NCI-H187 treated with DMSO at 0.1 percent for 48 hours (cell line): ENCODE results near the gene CASZ1.

Source experiments
- DNase-seq: peaks from one replicate; lab custom pipeline; 2025; lab: John Stamatoyannopoulos, UW

The CASZ1 gene

GRCh38 chr1:10824821-10825540 is 28.5 kb upstream of the CASZ1 start:
- DNase-seq: no peak

DNA sequence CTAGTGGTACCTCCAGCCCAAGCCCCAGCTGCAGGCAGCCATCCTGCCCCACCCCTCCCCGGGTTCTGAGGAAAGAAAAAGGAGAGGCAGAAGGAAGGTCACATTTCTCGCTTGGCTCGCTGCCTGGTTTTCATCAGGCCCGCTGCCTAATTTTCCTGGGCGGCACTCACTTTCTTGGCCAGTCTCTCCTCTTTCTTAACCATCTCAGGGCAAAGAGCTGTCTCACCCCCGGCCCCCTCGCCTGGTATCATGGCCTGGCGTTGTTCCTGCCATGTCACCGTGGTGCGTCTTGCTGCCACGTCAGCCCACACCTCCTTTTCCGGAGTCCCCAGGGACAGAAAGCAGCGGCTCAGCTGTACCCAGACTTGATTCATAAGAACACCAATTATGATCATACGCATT is 26.6 kb upstream of the CASZ1 start:
- no peak for DNase-seq

- no peak for DNase-seq
These were observed 24.9 kb upstream of the CASZ1 start for GRCh38 chr1:10821388-10821787.

DNA sequence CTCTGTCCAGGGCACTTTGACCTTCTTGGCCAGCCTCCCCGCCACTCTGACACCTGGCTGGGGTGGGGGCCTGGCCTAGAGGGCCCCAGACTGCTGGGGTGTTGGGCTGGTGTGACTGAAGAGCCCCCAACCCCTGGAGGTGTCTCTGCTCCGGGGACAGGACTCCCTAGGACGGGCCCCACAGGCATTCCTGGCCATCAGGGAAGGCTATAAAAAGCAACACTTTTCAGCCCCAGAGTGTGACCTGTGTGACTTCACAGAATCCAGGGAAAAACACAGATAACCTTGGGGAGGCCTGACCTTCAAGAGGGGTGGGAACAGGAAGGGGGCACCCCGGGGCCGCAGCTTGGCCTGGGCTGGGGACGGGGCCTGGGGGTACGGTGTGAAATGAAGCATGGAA is 24.0 kb upstream of the CASZ1 start:
- no peak for DNase-seq

- no peak for DNase-seq
These were observed 22.9 kb upstream of the CASZ1 start for GRCh38 chr1:10819198-10819901.

DNA sequence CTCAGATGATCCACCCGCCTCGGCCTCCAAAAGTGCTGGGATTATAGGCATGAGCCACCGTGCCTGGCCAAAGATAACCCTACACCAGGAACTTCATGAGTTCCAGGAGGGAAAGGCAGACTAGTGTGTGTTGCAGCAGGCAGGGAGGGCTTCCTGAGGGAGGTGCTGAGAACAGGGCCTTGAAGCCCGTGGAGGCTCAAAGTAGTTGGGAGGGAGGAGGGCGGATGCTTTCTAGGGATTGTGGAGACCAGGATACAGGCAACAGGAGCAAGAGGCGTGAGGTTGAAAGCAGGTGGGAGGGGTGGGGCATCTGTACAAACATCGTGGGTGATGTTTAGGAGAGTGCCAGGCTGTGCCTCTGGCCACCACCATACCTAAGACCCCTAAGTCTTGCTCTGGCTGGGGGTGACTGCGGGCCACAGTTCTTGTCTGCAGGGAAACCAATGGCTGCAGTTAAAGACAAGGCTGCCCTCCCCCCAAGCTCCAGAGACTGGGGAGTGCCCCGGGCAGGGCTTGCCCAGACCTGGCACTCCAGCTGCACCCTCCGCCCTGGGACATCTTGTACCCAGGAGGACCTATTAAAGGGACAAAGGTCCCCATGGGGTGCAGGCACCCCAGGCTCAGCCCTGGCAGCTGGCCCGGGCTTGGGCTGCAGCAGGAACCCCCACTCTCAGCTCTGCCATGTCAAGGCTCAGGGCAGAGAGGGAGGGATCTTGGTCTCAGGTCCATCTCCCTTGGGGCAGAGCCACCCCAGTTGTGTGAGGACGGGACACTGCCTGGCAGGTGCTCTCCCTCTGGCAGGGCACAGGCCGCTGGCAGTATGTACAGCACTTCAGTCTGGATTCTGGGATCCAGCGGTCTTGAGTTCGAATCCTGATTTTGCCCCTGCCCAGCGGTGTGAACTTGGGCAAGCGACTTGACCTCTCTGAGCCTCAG is 22.1 kb upstream of the CASZ1 start:
- DNase-seq: no peak

- no peak for DNase-seq
These were observed 20.4 kb upstream of the CASZ1 start for GRCh38 chr1:10816743-10817369.

DNA sequence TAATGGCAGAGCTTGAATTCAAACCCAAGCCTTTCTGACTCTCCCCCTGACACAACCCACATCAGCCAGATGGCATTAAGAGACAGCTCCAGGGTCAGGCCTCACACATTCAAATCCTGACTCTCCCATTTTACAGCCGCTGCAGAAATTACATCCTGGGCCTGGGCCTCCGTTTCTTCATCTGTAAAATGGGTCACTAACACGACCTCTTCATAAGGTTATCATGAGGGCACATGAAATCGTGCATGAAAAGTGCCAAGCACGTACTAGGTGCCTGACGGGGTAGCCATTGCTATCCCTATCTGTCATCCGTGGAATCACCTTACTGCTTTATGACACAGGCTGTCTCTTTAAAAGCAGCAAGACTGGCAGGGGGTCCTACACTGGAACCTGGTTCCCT is 19.8 kb upstream of the CASZ1 start:
- no peak for DNase-seq

DNA sequence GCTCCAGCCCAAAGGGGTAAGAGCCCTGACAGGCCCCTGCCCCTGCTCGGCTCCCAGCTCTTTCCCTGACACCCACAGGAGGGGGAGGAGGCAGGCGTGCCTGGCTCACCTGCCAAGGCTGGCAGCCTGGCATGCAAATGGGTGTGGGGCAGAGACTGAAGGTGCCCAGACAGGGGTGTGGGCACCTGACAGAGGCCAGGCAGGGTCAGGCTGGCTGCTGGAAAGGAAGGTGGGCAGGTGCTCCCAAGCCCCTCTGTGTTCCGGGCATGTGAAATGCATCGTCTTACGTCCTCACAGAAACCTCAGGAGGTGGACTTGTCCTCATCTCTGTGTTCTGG is 19.4 kb upstream of the CASZ1 start:
- no peak for DNase-seq

DNA sequence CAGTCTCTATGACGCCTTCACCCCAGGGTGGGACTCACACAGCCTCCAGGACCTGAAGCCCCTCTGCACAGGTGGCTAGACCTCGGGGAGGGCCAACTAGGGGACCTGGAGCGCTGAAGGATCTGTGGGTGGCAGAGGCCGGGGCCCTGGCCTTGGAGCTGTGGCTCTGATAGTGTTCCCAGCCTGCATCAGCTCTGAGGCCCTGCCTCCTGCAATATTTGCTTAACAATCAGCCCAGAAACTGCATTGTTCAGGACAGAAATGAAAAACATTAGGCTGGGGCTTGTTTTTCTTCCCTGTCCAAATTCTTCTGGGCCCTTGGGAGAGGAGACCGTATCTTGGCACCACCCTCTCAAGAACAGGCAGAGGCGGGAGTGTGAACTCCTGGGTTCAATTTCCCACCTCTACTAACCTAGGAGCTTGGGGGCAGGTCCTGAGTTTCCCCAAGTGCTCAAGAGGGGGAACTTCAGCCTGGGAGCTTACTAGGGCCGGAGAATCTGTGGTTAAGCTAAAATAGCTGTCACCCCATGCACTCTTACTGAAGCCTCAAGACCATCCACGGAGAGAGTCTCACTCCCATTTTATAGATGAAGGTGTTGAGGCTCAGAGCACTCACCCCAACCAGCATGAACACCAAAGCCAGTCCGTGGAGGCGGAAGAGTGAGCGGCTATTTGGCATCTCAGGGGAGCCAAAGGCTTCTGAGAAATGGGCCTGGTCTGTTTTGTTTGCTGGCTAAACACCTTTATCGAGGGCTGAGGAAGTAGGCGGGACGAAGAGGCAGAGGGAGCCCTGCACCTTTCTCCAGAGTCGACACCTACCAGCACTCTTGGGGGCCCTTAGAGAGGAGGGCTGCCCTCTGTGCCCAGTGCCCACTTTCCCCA is 18.8 kb upstream of the CASZ1 start:
- no peak for DNase-seq

- no peak for DNase-seq
These were observed 17.9 kb upstream of the CASZ1 start for GRCh38 chr1:10814312-10814711.

DNA sequence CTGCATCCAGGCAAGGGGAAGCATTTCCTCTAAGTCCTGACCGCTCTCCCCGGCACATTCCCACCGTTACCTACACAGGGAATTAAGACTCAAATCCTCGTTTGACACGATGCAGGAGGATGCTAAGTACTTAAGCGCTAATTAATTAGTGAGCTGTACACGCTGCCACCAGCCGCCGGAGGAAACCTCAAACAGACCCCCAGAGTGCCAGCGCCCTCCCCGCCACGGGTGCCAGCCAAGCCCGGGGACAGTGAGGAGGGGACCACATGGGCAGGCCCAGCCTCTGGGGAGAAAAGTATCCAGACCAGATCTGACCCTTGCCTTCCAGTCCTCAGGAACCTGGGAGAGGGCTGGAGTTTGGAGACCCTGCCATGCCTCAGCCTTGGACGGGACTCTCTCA is 17.4 kb upstream of the CASZ1 start:
- DNase-seq: no peak

DNA sequence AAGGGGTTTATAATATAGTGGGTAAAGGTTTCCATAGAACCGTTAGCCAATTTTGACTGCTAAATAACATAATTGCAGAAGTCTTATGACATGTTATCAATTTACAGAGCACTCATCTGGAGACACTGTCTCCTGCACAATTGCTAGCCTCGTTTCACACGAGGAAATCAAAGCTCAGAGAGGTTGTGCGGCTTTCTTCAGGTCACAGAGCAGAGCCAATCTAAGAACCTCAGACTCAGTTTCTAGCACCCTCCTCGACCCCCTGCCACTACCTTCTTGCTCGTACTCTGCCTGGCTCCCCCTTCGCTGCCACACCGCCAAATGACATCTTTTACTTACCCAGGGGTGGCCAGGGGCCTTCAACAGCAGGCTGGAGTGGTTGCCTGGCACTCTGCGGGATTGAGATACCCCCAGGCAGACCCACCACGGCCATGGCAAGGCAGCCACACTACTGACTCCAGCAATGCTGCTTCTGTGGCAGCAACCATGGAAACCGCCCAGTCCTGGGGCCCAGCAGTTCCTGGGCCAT is 16.0 kb upstream of the CASZ1 start:
- no peak for DNase-seq

- no peak for DNase-seq
These were observed 12.0 kb upstream of the CASZ1 start for GRCh38 chr1:10808441-10808840.

DNA sequence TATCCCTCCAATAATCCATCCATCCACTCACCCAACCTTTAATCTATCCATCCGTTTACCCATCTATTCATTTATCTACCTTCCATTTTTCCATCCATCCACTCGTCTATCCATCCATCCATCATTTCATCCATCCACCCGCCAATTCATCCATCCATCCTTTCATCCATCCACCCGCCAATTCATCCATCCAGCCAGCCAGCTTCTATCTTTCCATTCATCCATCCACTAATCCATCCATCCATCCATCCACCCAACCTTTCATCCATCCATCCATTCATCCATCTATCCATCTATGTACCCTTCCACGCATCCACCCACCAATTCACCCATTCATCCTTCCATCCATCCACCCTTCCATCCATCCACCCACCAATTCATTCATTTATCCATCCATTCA is 10.5 kb upstream of the CASZ1 start:
- no peak for DNase-seq

DNA sequence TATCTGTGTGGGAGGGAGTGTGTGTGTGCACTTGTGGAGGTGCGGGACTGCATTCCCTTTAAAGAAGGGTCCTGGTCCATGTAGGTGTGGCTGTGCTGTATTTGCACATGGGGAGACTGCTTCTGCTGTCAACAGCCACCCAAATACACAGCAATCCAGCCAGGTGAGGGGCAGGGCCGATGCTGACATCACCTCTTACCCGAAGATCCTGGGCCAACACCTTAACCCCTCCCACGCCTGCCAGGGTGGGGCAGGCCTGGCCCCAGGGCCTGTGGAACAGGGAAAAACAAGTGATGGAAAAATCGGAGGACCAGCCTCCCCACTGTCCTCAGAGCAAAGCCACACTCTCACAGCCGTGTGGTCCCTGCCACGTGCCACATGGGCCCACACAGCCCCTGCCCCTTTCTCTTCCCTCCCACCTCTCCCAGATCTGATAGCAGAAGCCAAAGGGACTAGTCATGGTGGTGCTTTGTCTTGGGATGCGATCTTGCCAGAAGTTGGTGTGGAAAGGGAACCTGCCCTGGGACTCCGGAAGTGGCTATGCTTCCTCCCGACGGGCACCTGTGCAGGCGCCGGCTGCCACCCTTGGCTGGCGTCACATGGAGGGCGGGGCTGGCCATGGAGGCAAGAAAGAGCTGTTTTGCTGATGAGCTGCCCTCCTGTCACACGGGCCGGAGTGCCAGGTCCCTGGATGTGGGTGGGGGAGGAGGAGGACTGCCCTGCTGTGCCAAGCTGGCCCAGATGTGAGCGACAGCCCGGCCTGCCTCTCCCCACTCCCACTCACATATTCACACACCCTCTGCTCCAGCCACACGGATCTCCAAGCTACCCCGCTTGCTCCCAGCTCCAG is 7.8 kb upstream of the CASZ1 start:
- no peak for DNase-seq

- DNase-seq: no peak
These were observed 6.7 kb upstream of the CASZ1 start for GRCh38 chr1:10802944-10803715.

DNA sequence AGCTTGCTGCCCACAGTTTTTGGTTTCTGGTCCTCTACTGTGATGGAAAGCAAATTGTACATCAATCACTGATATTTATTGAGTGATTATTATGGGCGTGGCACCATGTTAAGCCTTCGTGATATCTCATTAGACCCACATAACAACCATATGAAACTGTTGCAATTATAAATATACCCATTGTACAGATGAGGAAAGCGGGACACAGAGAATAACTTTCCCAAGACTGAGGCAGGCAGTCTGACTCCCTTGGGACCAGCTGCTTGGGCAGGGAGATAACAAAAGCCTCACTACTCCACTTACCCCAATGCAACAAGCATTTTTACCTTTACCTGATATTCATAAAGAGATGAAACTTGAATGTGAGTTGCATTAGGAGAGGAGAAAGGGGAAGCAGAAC is 4.3 kb upstream of the CASZ1 start:
- no peak for DNase-seq

DNA sequence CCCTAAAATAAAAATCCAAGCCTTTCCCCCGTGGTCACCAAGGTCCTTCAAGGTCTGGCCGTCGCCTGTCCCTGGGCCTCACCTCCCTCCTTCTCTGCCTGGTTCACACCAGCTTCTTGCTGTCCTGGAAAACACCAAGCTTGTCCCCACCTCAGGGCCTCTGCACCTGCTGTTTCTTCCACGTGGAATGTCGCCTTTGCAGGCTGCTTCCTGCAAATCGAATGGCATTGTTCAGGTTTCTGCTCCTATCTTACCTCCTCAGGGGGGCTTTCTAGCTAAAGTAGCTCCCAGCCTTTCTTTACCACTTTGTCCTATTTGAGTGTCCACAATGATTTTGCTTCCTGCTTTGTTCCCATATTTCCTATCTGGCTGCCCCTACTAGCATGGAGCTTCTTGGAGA is 3.3 kb upstream of the CASZ1 start:
- DNase-seq: no peak
